Astrocyte (in vitro differentiated cells and primary cell): ENCODE results near the gene MLST8.

Source experiments
- CTCF ChIP-seq: IDR thresholded peaks from 2 replicates; pipeline ENCODE4 v1.5.1; 2011; ENCODE audit warnings: low read depth, mild to moderate bottlenecking, inconsistent platforms, low read length, moderate library complexity; ENCODE audit not compliant: insufficient read depth
- EZH2 ChIP-seq: IDR thresholded peaks from 2 replicates; pipeline ENCODE4 v1.6.1; 2012; ENCODE audit warnings: mild to moderate bottlenecking, low read length, inconsistent platforms; ENCODE audit not compliant: insufficient read depth

- peak; percentile 19 for TF ChIP-seq CTCF
- TF ChIP-seq EZH2, result no peak
Measured at GRCh38 chr16:2251296-2252111, 46.2 kb downstream of the MLST8 start, which contains the start of gene ECI1.
